ENCODE results near the gene LRRC34. TPM values are rescaled to one million over a fixed set of nuclear protein-coding genes. Genes with fewer than 3 reads are reported as not detected.

The LRRC34 gene
- total RNA-seq, 1 donor from 2014 or later = 10.1 TPM

DNA sequence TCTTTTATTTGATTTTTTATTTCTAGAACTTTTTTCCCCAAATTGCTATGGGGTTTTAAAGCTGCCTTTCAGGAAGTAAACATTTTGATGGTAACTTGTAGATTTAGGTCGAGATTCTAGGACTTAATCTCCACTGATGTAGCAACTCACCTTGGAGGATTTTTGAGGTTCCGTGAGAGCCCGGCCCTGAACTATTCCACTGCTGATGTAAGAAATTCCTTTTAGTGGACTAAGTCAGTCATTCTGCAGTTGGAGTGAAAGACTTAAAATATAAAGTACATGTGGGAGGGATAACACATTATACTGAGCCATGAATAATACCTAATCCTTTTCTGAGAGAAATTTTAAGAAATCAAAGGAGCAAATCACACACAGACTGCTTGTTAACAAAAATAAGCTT is 12.6 kb upstream of the LRRC34 start:
- DNase-seq (ENCODE audit: low read depth, low spot score) = no peak
- Mint-ChIP-seq H3K4me1 (no peaks in the 10 kb centered on the region), H3K4me3 (no peak overlapping the region), H3K27me3 (ENCODE audit: low read depth) (no peaks in the 10 kb centered on the region), H3K27ac (ENCODE audit: unreplicated experiment) (no peak overlapping the region), H3K9me3 (no peaks in the 10 kb centered on the region), H3K36me3 (ENCODE audit: low read depth) (no peaks in the 10 kb centered on the region)
- TF ChIP-seq, protein P1, sequence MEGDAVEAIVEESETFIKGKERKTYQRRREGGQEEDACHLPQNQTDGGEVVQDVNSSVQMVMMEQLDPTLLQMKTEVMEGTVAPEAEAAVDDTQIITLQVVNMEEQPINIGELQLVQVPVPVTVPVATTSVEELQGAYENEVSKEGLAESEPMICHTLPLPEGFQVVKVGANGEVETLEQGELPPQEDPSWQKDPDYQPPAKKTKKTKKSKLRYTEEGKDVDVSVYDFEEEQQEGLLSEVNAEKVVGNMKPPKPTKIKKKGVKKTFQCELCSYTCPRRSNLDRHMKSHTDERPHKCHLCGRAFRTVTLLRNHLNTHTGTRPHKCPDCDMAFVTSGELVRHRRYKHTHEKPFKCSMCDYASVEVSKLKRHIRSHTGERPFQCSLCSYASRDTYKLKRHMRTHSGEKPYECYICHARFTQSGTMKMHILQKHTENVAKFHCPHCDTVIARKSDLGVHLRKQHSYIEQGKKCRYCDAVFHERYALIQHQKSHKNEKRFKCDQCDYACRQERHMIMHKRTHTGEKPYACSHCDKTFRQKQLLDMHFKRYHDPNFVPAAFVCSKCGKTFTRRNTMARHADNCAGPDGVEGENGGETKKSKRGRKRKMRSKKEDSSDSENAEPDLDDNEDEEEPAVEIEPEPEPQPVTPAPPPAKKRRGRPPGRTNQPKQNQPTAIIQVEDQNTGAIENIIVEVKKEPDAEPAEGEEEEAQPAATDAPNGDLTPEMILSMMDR (conservative IDR thresholded peaks at IDR 0.05) = no peak

- H3K9me3 Mint-ChIP-seq = no peaks in the 10 kb centered on the region
- H3K4me1 Mint-ChIP-seq = no peaks in the 10 kb centered on the region
Observed at GRCh38 chr3:169822983-169823382, 10.3 kb upstream of the LRRC34 start.

DNA sequence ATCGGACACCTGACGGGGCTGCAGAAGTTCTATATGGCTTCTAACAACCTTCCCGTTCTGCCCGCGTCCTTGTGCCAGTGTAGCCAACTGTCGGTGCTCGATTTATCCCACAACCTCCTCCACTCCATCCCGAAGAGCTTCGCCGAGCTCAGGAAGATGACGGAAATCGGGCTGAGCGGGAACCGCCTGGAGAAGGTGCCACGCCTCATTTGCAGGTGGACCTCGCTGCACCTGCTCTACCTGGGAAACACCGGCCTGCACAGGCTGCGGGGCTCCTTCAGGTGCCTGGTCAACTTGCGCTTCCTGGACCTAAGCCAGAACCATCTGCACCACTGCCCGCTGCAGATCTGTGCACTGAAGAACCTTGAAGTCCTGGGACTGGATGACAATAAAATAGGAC is 9.8 kb upstream of the LRRC34 start:
- no peak overlapping the region for H3K27ac Mint-ChIP-seq (ENCODE audit: unreplicated experiment)
- H3K36me3 Mint-ChIP-seq (ENCODE audit: low read depth) = no peaks in the 10 kb centered on the region
- H3K4me1 Mint-ChIP-seq = no peaks in the 10 kb centered on the region
- TF ChIP-seq, protein P1 (conservative IDR thresholded peaks at IDR 0.05) = no peak
- H3K27me3 Mint-ChIP-seq (ENCODE audit: low read depth) = no peaks in the 10 kb centered on the region
- no peak for DNase-seq (ENCODE audit: low read depth, low spot score)
- no peak overlapping the region for H3K4me3 Mint-ChIP-seq
- no peaks in the 10 kb centered on the region for H3K9me3 Mint-ChIP-seq

More at GRCh38 chr3:169822983-169823382, 10.3 kb upstream of the LRRC34 start:
- no peaks in the 10 kb centered on the region for H3K36me3 Mint-ChIP-seq (ENCODE audit: low read depth)
- DNase-seq (ENCODE audit: low read depth, low spot score) = no peak
- H3K4me3 Mint-ChIP-seq = no peak overlapping the region
- H3K27ac Mint-ChIP-seq (ENCODE audit: unreplicated experiment) = no peak overlapping the region
- H3K27me3 Mint-ChIP-seq (ENCODE audit: low read depth) = no peaks in the 10 kb centered on the region
- TF ChIP-seq, protein P1 (conservative IDR thresholded peaks at IDR 0.05) = no peak

DNA sequence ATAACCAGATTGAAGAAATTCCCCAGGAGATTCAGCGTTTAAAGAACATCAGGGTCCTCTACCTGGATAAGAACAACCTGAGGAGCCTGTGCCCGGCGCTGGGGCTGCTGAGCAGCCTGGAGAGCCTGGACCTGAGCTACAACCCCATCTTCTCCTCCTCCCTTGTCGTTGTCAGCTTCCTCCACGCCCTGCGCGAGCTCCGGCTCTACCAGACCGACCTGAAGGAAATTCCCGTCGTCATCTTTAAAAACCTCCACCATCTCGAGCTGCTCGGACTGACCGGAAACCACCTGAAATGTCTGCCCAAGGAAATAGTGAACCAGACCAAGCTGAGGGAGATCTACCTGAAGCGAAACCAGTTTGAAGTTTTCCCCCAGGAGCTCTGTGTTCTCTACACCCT is 9.4 kb upstream of the LRRC34 start:
- no peaks in the 10 kb centered on the region for H3K36me3 Mint-ChIP-seq (ENCODE audit: low read depth)
- H3K9me3 Mint-ChIP-seq = no peaks in the 10 kb centered on the region

GRCh38 chr3:169818316-169818715 is 5.6 kb upstream of the LRRC34 start:
- no peak overlapping the region for H3K27ac Mint-ChIP-seq (ENCODE audit: unreplicated experiment)

More for the DNA sequence above, 9.4 kb upstream of the LRRC34 start:
- Mint-ChIP-seq H3K27ac (ENCODE audit: unreplicated experiment) (no peak overlapping the region), H3K27me3 (ENCODE audit: low read depth) (no peaks in the 10 kb centered on the region), H3K4me3 (no peak overlapping the region), H3K4me1 (no peaks in the 10 kb centered on the region)
- TF ChIP-seq, protein P1 (conservative IDR thresholded peaks at IDR 0.05) = no peak
- DNase-seq (ENCODE audit: low read depth, low spot score) = no peak

More at GRCh38 chr3:169818316-169818715, 5.6 kb upstream of the LRRC34 start:
- Mint-ChIP-seq H3K9me3 (peaks cover 7% of the 10 kb centered on the region), H3K36me3 (ENCODE audit: low read depth) (peaks cover 6% of the 10 kb centered on the region), H3K4me3 (no peak overlapping the region), H3K4me1 (peaks cover 5% of the 10 kb centered on the region), H3K27me3 (ENCODE audit: low read depth) (no peaks in the 10 kb centered on the region)
- TF ChIP-seq, protein P1 (conservative IDR thresholded peaks at IDR 0.05) = no peak
- DNase-seq (ENCODE audit: low read depth, low spot score) = no peak

All from neural crest cell (in vitro differentiated cells).